Suppressor macrophage (primary cell): ENCODE results near the gene AGFG1.
A peak's percentile ranks its signal among the peaks of the same experiment; 100 is the strongest.

ENCODE experiments used
- DNase-seq, 4 experiments: peaks; one replicate each; pipeline ENCODE4 v3.0.0-alpha.2; 2020 to 2022
- total RNA-seq, 17 experiments: gene quantifications; one replicate each; lab custom pipeline; 2026; ENCODE audit warnings: mixed read lengths in 6 of 17, inconsistent platforms in 3 of 17; lab: John Stamatoyannopoulos, UW

The AGFG1 gene, protein sequence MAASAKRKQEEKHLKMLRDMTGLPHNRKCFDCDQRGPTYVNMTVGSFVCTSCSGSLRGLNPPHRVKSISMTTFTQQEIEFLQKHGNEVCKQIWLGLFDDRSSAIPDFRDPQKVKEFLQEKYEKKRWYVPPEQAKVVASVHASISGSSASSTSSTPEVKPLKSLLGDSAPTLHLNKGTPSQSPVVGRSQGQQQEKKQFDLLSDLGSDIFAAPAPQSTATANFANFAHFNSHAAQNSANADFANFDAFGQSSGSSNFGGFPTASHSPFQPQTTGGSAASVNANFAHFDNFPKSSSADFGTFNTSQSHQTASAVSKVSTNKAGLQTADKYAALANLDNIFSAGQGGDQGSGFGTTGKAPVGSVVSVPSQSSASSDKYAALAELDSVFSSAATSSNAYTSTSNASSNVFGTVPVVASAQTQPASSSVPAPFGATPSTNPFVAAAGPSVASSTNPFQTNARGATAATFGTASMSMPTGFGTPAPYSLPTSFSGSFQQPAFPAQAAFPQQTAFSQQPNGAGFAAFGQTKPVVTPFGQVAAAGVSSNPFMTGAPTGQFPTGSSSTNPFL
- total RNA-seq: 74.3 to 196 (median 142) reads per million in 17 experiments

DNA sequence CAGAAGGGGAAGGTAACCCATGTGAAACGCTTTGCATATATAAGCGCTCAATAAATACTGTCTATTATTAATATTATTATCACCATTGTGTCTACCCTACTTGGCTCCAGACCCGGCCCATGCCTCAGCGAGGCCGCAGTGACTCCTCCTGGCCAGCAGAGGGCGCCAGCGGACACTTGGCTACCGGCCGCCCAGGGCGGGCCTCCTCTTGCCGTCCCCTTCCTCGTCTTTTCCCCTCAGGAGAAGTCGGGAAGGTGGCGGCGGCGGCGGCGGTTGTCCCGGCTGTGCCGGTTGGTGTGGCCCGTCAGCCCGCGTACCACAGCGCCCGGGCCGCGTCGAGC lies at the start of gene AGFG1:
Gene AGFG1 (plus strand): TSS at position 233 of the 341 bp plus-strand sequence. CDS start 266 bp downstream, outside the sequence.
- DNase-seq: peak; percentile 84 to 93 (median 90)

DNA sequence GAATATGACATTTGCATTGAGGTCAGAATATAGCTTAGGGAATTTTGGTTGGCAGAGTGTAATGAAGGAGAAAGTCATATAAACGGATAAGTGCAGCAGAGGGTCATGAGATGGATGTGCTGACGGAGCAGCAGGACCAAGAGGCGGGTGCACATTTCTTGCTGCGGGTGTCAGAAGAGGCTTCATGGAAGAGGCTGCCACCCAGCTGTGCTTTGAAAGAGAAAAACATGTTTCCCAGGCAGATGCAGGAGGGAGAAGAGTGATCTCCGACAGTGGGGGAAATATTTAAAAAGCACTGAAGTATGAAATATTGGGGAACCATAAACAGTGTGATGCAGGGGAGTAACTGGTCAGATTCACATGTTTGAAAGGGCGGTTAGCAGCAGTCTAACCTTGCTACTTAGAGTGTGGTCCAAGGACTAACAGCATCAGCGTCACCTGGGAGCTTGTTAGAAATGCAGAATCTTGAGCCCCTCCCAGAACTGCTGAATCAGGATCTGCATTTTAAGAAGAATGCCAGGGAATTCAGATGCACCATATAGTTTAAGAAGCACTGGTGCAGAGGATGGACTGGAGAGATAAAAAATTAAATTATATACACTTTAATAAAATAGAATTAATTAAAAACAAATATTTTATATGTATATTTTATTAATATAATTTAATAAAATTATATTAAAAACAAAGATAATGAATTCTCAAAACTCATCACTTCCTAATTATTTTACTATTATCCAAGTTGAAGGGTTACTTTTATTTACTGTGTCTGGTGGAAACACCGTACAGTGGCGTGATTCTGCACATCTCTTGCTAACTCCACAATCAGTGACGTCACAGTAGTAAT lies 48.1 kb upstream of the AGFG1 start:
- no peak for DNase-seq

DNA sequence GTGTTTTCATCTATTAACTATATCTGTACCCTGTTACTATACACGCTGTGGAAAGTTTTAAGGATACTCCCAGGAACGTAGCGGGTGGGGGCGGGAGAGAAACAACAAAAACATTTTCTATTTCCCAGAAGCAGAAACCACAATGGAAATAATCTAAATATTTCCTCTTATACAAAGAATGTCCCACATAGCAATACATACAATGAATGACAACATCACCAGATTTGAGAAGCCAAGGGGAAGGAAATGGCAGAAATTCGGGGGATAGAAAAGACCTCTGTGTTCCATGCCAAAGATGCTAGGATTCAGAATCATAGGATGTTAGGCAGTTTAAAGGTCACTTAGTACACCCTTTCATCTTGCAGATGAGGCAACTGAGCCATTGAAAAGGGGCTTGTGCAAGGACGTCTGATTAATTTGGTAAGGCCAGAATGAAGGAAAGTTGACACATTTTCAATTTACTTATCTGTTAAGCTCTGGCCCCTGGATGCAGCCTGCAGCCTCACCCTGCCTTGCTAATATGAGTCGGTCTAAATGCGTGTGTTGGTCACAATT lies 43.1 kb upstream of the AGFG1 start:
- DNase-seq: no peak

DNA sequence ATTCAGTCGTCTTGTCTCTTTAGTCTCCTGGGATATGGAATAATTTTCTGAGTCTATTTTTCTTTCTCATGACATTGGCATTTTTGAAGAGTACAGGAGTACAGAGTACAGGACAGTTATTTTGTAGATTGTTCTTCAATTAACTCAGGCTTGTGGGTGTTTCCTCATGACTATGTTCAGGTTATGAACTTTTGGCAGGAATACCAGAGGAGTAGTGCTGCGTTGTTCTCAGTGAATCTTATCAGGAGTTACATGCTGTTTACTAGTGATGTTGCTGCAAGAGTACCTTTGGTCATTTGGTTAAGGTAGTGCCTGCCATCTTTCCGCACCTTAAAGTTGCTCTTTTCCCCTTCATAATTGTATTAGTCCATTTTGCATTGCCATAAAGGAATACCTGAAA lies 41.3 kb upstream of the AGFG1 start:
- DNase-seq: no peak

DNA sequence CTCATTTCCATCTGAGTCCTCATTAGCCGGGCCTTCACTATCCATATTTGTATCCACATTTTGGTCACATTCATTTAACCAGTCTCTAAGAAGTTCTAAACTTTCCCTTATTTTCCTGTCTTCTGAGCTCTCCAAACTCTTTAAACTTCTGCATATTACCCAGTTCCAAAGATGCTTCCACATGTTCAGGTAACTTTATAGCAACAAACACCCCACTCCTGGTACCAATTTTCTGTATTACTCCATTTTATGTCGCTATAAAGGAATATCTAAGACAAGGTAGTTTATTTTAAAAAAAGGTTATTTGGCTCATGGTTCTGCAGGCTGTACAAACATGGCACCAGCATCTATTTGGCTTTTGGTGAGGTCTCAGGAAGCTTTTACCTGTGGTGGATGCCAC lies 38.8 kb upstream of the AGFG1 start:
- no peak for DNase-seq

DNA sequence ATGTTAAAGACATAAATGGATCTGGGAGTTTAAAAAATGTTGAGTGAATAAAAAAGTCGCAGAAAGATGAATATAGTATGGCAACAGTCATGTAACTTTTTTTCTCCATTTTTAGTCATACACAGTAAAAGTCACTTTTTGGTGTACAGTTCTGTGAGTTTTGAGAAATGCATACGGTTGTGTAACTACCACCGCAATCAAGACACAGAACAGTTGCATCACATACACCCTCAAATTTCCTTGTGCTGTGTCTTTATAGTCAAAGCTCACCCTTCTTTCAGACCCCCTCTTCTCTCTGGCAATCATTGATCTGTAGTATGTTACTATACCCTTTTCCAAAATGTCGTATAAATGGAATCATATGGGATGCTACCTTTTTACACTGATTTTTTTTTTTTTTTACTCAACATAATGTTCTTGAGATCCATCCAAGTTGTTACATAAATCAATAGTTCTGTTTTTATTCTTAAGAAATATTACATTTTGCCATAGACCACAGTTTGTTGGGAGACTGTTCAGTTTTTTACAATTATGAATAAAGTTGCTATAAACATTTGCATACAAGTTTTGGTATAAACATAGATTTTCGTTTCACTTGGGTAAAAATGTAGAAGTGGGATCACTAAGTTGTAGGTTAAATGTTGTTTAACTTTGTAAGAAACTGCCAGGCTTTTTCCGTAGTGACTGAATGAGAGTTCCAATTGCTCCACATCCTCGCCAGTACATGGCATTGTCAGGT lies 35.4 kb upstream of the AGFG1 start:
- DNase-seq: peak; percentile 48 to 81 (median 64)

DNA sequence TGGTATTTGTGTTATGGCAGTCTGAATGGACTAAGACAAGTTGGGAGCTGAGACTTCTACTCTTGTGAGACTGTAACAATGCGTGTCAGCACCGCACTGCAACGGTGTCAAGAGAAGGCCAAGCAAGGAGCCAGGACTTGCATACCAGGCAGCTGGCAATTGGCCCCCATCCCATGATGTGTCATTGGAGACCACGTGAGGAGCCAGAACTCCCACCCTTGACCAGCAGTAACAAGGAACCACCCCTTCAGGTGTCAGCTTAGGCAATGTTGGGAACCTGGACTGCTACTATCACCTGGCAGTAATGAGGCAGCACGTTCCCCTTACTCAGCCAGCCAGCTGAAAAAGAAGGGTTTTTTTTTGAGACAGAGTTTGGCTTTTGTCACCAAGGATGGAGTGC lies 32.7 kb upstream of the AGFG1 start:
- DNase-seq: no peak

DNA sequence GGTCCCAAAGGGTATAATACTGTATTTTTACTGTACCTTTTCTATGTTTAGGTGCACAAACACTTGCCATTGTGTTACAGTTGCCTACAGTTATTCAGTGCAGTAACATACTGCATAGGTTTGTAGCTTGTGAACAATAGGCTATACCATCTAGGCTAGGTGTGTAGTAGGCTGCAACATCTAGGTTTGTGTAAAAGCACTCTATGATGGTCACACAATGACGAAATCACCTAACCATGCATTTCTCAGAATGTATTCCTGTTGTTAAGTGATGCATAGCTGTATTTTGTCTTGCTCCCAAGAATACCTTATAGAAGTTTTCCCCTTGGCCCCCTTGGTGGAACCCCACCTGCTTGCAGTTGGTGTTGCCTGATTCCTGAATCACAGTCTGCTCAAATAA lies 29.3 kb upstream of the AGFG1 start:
- DNase-seq: no peak

DNA sequence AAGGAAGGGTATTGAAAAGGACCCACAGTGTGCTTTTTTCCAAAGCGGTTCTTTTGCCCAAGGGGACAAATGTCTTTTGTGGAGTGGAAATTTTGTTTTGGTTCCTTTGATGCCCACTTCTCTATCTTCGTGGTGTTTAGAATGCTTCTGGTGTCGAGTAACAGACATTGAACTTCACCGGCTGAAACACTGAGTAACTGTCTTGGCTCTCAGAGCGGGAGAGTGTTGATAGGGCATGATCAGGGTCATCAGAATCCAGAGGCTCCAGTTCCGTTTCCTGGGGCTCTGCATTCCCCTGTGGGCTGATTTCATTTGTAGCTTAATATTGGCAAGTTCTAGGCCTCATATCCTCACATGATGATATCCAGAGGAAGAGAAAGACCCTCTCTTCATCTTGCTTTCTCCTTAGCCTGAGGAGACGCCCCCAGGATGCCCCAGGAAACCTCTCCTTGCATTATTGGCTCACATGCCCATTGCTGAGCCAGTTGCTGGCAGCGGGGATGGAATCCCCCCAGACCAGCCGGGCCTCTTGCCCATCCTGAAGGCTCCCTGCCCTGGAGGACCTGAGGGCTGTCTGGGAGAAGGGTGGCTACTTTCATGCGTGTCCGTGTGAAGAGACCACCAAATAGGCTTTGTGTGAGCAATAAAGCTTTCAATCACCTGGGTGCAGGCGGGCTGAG lies 27.9 kb upstream of the AGFG1 start:
- no peak for DNase-seq

DNA sequence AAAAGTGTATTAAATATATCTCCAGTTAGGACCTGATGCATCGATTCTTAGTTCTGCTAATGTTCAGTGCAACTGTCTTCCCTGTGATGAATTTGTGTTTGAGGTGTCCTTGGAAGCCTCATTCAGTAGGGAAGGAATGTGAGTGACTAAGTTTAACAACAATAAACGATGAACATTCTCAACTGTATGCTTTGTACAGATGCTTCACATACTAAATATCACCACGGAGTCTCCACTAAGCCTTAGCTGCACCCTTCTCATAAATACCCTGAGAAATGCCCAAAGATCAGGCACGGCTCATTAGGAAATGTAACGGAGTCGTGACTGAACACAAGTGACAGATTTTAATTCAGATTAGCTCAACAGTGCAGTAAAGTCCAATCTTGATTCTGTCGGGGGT lies 24.4 kb upstream of the AGFG1 start:
- no peak for DNase-seq

DNA sequence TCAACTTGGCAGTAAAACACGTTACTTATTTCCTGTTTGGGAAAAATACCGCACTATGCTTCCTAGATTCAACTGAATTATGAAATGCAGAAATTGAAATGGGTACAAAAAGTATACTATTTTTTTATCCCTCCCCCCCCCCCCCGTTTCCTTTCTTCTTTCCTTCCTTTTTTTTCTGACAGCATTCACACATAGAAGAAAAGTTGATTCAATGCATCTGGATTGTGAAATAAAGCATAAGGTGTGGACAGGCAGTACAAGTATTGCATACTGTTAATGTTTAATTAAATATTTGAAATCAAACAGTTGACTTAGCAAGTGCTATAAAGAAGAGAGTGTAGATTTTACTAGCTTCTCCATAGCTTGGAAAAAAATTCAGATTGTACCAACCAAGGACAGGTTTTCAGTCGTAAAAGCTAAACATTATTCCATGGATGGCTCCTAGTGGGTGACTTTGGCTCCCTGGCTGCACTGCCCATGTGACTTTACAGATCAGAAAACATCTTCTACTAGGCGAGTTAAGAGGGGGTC lies 21.6 kb upstream of the AGFG1 start:
- DNase-seq: peak in 2 of 4 experiments; percentile 50 to 61

DNA sequence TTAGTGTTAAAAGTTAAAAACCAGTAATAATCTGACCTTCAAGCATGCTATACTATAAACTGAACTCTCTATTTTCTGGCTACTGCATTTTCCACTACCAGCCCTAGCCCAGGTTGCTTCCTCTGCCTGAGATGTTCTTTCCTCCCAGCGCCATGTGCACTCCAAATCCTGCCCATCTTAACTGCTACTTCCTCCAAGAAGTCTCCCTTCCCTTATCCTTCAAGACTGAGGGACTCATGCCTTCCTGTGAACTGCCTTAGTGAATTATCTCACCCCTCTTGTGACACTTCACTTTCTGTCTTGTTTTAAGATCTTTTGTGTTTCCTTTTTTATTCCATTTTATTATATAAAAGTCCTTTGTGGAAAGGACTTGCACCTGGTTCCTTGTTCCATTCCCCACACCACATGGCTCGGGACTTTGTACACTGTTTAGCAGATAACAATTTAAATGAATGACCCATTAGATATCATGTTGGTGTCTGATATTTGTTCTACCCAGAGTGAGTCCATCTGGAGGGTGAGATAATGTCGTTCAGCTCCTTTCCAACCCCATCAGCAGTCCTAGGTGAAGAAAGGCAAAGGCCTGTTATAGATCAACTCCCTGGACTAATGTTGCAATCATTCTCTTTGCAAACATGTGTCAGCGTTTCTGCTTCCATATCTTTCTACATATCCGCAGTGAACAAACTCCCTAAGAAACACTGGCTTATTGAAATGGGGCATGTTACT lies 20.9 kb upstream of the AGFG1 start:
- DNase-seq: peak; percentile 57 to 86 (median 77)

DNA sequence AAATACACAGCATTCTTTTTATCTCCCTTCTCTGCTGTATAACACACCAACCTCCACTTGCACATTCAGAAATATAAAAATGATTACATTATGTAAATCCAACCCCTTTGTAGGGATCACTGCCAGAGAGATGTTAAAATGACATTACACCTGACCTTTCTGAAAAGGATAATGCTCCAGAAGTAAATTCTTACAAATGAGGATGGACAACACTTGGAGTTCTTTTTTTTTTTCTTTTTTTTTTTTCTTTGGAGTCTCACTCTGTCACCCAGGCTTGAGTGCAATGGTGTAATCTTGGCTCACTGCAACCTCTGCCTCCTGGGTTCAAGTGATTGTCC lies 20.3 kb upstream of the AGFG1 start:
- no peak for DNase-seq

DNA sequence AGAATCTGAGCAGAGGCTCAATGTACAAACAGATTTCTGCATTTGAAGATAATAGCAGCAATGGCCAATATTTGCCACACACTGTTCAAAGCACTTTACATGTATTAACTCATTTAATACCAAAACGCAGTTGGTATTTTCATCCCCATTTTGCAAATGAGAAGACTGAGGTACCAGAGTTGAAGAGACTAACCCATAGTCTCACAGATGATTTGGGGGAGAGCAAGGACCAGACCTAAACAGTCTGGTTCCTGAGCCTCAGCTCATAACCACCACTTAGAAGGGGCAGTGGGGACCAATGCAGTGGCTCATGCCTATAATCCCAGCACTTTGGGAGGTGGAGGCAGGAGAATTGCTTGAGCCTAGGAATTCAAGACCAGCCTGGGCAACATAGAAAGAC lies 18.1 kb upstream of the AGFG1 start:
- no peak for DNase-seq

DNA sequence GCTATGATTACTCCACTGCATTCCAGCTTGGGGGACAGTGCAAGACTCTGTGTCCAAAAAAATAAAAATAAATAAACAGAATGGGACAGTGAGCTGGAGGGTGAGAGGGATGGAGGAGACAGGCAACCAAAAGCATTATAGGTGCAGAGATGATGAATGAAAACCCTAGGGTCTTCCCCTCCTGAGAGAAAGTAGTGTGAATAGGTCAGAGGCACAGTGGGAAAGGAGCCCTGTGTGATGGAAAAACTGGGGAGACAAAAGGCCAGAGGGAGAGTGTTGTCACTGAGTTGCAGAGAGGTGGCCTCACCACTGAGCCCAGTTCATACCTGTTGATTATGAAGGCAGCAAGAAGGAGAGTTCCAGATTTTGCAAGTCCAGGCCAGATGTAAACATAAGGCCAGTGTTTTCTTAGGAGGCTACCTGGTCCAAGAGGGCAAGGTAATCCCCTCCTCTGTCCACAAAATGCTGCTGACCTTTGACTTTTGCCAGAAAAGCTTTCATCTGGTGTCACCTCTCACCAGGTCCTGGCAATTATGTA lies 17.6 kb upstream of the AGFG1 start:
- DNase-seq: no peak

DNA sequence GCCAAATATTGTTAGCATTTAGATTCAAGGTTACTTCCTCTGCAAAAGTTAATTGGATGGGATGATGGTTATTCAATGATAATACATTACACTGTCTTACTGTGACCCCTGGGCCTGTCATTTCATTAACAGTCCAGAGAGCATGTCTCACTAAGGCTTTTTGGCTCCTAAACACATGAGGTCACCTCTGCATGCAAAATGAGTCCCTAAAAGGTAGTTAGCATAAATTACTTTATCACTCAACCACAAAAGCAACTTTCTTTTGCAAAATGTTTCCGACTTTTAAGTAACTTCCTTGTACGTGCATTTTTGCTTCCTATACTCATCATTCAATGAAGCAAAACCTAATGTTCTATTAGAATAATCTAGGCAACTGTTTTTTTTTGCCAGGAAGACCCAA lies 16.8 kb upstream of the AGFG1 start:
- peak in 1 of 4 experiments; percentile 30 for DNase-seq

DNA sequence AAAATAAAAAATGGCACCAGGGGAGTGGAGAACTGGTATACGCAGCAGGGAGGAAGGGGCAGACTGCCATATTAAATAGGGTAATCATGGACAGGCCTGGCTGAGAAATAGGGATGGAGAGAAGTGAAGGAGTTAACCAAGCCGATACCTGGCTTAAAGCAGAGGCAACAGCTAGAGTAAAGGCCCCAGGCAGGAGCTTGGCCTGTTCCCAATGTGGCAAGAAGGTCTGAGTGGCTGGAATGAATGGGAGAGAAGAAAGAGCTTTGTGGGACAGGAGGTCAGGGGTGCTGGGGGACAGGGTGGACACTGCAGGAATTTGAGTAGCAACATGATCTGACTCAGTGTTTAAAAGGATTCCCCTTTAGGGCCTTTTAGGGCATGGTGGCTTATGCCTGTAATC lies 15.9 kb upstream of the AGFG1 start:
- DNase-seq: no peak

DNA sequence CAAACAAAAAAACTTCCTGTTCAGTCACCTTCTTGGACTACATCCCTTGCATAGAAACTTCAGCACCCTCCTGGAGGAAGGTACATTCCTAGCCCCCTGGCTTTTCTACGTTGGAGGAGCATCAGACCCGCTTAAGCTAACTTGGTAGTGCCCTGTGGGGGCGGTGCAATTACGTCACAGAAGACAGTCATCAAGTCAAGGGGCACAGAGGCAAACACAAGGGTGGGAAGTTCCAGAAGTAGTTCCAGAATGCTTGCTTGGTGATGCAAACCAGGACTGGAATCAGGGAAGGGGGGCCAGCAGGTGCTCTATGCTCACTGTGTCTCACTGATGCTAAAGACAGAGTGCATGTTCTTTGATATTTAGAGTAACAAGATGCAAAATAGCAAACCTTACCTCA lies 15.2 kb upstream of the AGFG1 start:
- DNase-seq: peak; percentile 51 to 64 (median 61)

DNA sequence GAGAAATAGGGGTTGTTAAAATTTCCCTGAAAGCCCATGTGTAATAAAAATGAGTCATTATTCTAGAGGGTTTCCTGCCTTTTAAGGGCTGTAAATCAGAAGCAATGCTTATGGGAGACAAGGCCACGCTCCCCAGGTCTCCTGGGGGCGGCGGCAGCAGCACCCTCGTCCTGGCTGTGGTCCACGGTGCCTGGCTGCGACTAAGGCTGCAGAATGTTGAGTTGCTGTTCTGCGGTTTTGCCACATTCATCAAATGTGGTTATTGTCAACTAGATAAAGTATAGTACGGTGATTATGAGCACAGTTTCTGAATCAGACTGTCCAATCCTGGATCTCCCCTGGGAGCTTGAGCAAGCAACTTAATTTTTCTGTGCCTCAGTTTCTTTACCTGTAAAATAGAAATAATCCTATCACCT lies 11.9 kb upstream of the AGFG1 start:
- DNase-seq: peak in 3 of 4 experiments; percentile 27 to 32 (median 30)

DNA sequence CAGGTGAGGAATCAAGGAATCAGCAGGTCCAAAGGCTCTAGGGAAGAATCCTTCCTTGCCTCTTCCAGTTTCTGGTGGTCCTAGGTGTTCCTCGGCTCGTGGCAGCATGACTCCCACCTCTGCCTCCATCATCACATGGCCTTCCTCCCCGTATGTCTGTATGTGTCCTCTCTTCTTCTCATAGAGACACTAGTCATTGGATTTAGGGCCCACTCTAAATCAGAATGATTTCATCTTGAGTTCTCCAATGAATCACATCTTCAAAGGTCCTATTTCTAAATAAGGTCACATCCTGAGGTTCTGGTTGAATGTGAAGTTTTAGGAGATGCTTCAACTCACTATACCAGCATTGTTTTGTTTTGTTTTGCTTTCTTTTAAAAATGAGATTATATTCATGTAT lies 11.1 kb upstream of the AGFG1 start:
- no peak for DNase-seq
